SK-N-SH (cell line): ENCODE data around the gene MRPL10.

Experiments used
- CHD2 ChIP-seq: fragments of 150-350 bp; IDR thresholded peaks from 2 replicates; pipeline ENCODE4 v1.6.1; 2018; ENCODE audit warnings: low read length; ENCODE audit not compliant: partially characterized antibody
- GATA2 ChIP-seq: sonication (generic); formaldehyde crosslinking; IDR thresholded peaks from 2 replicates; pipeline ENCODE4 v1.5.0; 2020; ENCODE audit warnings: mild to moderate bottlenecking, missing genetic modification reagents
- MEF2A ChIP-seq: IDR thresholded peaks from 2 replicates; pipeline ENCODE4 v1.4.0; 2012; ENCODE audit warnings: low read depth, borderline replicate concordance
- MXI1 ChIP-seq: IDR thresholded peaks from 2 replicates; pipeline ENCODE4 v1.6.1; 2012; ENCODE audit warnings: mild to moderate bottlenecking, low read depth, low read length, improper control_type of control experiment
- NFIC ChIP-seq: IDR thresholded peaks from 2 replicates; pipeline ENCODE4 v1.4.0; 2012; ENCODE audit warnings: borderline replicate concordance
- YY1 ChIP-seq: IDR thresholded peaks from 2 replicates; pipeline ENCODE4 v1.4.0; 2012; ENCODE audit warnings: low read depth, mild to moderate bottlenecking
- TF ChIP-seq, protein P1 (sequence below): IDR thresholded peaks from 2 replicates; pipeline ENCODE4 v1.4.0; 2012; ENCODE audit warnings: low read depth, borderline replicate concordance
- TF ChIP-seq, protein P2 (sequence below): fragments of 150-350 bp; IDR thresholded peaks from 2 replicates; pipeline ENCODE4 v1.6.1; 2016; ENCODE audit warnings: mild to moderate bottlenecking, low read depth, low read length
- TF ChIP-seq, protein P3 (sequence below): fragments of 200-600 bp; sonication (generic); IDR thresholded peaks from 2 replicates; pipeline ENCODE4 v1.6.1; 2017; ENCODE audit warnings: antibody characterized with exemption, mild to moderate bottlenecking, moderate library complexity
- TF ChIP-seq, protein P4 (sequence below): IDR thresholded peaks from 2 replicates; pipeline ENCODE4 v1.6.1; 2012; ENCODE audit warnings: mild to moderate bottlenecking, low read depth, low read length, moderate library complexity

DNA sequence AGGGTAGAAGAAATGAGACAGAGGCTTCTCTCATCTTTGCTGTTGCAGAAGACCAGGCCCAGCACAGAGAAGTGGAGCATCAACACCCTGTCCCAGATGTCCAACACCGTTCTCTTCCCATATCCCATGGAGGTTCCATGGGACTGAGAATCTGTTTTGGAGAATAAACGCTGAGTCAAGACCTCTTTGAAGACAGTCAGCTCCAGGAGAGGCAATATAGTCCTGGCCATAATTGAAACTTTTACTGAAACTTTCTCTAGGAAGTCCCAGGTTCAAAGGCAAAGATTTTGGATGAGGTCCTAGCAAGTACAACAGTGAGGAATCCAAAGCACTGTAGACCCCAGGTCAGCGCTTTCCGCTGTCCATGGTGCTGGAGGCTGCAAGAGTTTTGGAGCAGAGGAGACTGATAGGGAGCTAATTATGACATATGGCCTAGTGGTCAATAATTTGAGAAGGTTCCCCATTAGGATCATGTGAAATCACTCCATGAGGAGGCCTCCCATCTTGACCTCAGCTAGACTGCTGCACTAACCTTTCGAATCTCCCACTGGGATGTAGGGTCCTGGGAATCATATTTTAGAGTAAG is 45.7 kb downstream of the MRPL10 start:
- TF ChIP-seq, protein P1, sequence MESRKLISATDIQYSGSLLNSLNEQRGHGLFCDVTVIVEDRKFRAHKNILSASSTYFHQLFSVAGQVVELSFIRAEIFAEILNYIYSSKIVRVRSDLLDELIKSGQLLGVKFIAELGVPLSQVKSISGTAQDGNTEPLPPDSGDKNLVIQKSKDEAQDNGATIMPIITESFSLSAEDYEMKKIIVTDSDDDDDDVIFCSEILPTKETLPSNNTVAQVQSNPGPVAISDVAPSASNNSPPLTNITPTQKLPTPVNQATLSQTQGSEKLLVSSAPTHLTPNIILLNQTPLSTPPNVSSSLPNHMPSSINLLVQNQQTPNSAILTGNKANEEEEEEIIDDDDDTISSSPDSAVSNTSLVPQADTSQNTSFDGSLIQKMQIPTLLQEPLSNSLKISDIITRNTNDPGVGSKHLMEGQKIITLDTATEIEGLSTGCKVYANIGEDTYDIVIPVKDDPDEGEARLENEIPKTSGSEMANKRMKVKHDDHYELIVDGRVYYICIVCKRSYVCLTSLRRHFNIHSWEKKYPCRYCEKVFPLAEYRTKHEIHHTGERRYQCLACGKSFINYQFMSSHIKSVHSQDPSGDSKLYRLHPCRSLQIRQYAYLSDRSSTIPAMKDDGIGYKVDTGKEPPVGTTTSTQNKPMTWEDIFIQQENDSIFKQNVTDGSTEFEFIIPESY: no peak
- TF ChIP-seq, protein P2, sequence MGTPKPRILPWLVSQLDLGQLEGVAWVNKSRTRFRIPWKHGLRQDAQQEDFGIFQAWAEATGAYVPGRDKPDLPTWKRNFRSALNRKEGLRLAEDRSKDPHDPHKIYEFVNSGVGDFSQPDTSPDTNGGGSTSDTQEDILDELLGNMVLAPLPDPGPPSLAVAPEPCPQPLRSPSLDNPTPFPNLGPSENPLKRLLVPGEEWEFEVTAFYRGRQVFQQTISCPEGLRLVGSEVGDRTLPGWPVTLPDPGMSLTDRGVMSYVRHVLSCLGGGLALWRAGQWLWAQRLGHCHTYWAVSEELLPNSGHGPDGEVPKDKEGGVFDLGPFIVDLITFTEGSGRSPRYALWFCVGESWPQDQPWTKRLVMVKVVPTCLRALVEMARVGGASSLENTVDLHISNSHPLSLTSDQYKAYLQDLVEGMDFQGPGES: no peak
- no peak for TF ChIP-seq GATA2 (CRISPR knock-in tag)
- TF ChIP-seq, protein P3, sequence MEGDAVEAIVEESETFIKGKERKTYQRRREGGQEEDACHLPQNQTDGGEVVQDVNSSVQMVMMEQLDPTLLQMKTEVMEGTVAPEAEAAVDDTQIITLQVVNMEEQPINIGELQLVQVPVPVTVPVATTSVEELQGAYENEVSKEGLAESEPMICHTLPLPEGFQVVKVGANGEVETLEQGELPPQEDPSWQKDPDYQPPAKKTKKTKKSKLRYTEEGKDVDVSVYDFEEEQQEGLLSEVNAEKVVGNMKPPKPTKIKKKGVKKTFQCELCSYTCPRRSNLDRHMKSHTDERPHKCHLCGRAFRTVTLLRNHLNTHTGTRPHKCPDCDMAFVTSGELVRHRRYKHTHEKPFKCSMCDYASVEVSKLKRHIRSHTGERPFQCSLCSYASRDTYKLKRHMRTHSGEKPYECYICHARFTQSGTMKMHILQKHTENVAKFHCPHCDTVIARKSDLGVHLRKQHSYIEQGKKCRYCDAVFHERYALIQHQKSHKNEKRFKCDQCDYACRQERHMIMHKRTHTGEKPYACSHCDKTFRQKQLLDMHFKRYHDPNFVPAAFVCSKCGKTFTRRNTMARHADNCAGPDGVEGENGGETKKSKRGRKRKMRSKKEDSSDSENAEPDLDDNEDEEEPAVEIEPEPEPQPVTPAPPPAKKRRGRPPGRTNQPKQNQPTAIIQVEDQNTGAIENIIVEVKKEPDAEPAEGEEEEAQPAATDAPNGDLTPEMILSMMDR: no peak
- TF ChIP-seq NFIC: no peak
- TF ChIP-seq, protein P4, sequence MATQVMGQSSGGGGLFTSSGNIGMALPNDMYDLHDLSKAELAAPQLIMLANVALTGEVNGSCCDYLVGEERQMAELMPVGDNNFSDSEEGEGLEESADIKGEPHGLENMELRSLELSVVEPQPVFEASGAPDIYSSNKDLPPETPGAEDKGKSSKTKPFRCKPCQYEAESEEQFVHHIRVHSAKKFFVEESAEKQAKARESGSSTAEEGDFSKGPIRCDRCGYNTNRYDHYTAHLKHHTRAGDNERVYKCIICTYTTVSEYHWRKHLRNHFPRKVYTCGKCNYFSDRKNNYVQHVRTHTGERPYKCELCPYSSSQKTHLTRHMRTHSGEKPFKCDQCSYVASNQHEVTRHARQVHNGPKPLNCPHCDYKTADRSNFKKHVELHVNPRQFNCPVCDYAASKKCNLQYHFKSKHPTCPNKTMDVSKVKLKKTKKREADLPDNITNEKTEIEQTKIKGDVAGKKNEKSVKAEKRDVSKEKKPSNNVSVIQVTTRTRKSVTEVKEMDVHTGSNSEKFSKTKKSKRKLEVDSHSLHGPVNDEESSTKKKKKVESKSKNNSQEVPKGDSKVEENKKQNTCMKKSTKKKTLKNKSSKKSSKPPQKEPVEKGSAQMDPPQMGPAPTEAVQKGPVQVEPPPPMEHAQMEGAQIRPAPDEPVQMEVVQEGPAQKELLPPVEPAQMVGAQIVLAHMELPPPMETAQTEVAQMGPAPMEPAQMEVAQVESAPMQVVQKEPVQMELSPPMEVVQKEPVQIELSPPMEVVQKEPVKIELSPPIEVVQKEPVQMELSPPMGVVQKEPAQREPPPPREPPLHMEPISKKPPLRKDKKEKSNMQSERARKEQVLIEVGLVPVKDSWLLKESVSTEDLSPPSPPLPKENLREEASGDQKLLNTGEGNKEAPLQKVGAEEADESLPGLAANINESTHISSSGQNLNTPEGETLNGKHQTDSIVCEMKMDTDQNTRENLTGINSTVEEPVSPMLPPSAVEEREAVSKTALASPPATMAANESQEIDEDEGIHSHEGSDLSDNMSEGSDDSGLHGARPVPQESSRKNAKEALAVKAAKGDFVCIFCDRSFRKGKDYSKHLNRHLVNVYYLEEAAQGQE: peak; percentile 99
- TF ChIP-seq MXI1: no peak
- TF ChIP-seq CHD2: no peak
- no peak for TF ChIP-seq MEF2A
- no peak for TF ChIP-seq YY1
